Measurements from ENCODE around the gene DYNLT4.

DNA sequence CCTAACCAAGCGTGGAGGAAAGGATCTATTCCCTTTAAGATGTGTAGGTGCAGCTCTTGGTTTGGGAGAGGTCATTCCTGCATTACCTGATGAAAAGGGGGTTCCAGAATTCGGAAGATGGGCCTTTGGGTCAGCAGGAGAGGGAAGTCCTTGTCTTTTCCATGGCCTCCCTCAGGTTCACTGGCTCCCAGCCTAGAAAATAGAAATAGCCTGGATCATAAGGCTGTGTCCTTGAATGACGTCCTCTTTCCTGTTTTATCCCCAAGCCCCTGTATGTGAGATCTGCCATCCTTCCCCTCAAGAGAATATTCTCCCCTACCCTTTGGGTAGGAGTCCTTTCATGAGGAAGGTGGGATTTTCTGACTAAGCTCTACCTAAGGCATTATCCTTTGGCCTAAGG, 46.3 kb downstream of the DYNLT4 start:
- TF ChIP-seq, protein P1, sequence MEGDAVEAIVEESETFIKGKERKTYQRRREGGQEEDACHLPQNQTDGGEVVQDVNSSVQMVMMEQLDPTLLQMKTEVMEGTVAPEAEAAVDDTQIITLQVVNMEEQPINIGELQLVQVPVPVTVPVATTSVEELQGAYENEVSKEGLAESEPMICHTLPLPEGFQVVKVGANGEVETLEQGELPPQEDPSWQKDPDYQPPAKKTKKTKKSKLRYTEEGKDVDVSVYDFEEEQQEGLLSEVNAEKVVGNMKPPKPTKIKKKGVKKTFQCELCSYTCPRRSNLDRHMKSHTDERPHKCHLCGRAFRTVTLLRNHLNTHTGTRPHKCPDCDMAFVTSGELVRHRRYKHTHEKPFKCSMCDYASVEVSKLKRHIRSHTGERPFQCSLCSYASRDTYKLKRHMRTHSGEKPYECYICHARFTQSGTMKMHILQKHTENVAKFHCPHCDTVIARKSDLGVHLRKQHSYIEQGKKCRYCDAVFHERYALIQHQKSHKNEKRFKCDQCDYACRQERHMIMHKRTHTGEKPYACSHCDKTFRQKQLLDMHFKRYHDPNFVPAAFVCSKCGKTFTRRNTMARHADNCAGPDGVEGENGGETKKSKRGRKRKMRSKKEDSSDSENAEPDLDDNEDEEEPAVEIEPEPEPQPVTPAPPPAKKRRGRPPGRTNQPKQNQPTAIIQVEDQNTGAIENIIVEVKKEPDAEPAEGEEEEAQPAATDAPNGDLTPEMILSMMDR (IDR thresholded peaks at IDR 0.05; ENCODE audit: low read depth, low read length) = no peak
- TF ChIP-seq EZH2phosphoT487 (IDR thresholded peaks at IDR 0.05; ENCODE audit: low read depth) = no peak
